ENCODE data around the gene PLEKHA5.
"Not testable (repeated sequence)": the region's sequence is repeated elsewhere in the genome, so short reads cannot be mapped to it uniquely, and the experiment has no call there.

The PLEKHA5 gene

DNA sequence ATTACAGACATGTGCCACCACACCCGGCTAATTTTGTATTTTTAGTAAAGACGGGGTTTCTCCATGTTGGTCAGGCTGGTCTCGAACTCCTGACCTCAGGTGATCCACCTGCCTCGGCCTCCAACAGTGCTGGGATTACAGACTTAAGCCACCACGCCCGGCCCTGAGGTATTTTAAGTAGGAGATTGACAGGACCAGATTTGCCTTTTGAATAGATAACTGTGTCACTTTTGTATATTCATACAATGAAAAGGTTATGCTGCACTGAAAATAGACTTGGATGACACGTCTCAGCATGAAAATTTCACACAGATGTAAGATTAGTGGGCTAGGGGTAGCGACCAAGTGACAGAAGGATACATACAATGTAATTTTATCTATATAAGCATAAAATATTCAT is 263.1 kb downstream of the PLEKHA5 start:
- not testable (repeated sequence) for H3K36me3 Mint-ChIP-seq; DNase-seq; ATAC-seq (replicated peaks); H3K27me3 Mint-ChIP-seq; H3K27ac Mint-ChIP-seq; H3K4me3 Mint-ChIP-seq; H3K4me1 Mint-ChIP-seq; H3K9me3 Mint-ChIP-seq

- Mint-ChIP-seq H3K4me3 (no peak overlapping the region), H3K27me3 (no peaks in the 10 kb centered on the region), H3K27ac (no peak overlapping the region), H3K36me3 (no peaks in the 10 kb centered on the region), H3K9me3 (peaks cover 0 to 2% of the 10 kb centered on the region in 2 donors), H3K4me1 (no peaks in the 10 kb centered on the region)
- DNase-seq (no peak), ATAC-seq (replicated peaks) (no peak)
Observed at GRCh38 chr12:19394385-19394784, 264.9 kb downstream of the PLEKHA5 start.

GRCh38 chr12:19397534-19397933 is 268.0 kb downstream of the PLEKHA5 start:
- no peaks in the 10 kb centered on the region for H3K4me1 Mint-ChIP-seq
- no peaks in the 10 kb centered on the region for H3K36me3 Mint-ChIP-seq
- H3K9me3 Mint-ChIP-seq = peaks cover 0 to 2% of the 10 kb centered on the region in 2 donors
- H3K27ac Mint-ChIP-seq = no peak overlapping the region
- ATAC-seq (replicated peaks) (no peak), DNase-seq (no peak)
- H3K27me3 Mint-ChIP-seq = no peaks in the 10 kb centered on the region
- H3K4me3 Mint-ChIP-seq = no peak overlapping the region

- no peak for ATAC-seq (replicated peaks)
- Mint-ChIP-seq H3K36me3 (no peaks in the 10 kb centered on the region), H3K27me3 (no peaks in the 10 kb centered on the region), H3K4me3 (no peak overlapping the region), H3K9me3 (peaks cover 0 to 2% of the 10 kb centered on the region in 2 donors), H3K27ac (no peak overlapping the region), H3K4me1 (no peaks in the 10 kb centered on the region)
- DNase-seq = no peak
Observed at GRCh38 chr12:19398376-19399363, 269.1 kb downstream of the PLEKHA5 start.

- not testable (repeated sequence) for H3K36me3 Mint-ChIP-seq
Observed at GRCh38 chr12:19400649-19401285, 271.2 kb downstream of the PLEKHA5 start.

GRCh38 chr12:19402211-19402610 is 272.7 kb downstream of the PLEKHA5 start:
- Mint-ChIP-seq H3K4me3 (no peak overlapping the region), H3K4me1 (no peaks in the 10 kb centered on the region), H3K36me3 (peaks cover 2 to 3% of the 10 kb centered on the region in 2 donors), H3K9me3 (peaks cover 4 to 5% of the 10 kb centered on the region in 2 donors), H3K27ac (no peak overlapping the region), H3K27me3 (peaks cover 0 to 3% of the 10 kb centered on the region in 2 donors)
- no peak for ATAC-seq (replicated peaks)
- no peak for DNase-seq

More at GRCh38 chr12:19400649-19401285, 271.2 kb downstream of the PLEKHA5 start:
- H3K27me3 Mint-ChIP-seq; H3K4me1 Mint-ChIP-seq; ATAC-seq (replicated peaks); H3K4me3 Mint-ChIP-seq; DNase-seq; H3K9me3 Mint-ChIP-seq; H3K27ac Mint-ChIP-seq: not testable (repeated sequence)

- DNase-seq (no peak), ATAC-seq (replicated peaks) (no peak)
- Mint-ChIP-seq H3K4me3 (no peak overlapping the region), H3K27me3 (peaks cover 0 to 3% of the 10 kb centered on the region in 2 donors), H3K36me3 (peaks cover 2 to 3% of the 10 kb centered on the region in 2 donors), H3K27ac (no peak overlapping the region), H3K9me3 (peaks cover 2 to 5% of the 10 kb centered on the region in 2 donors), H3K4me1 (no peaks in the 10 kb centered on the region)
Observed at GRCh38 chr12:19402743-19403431, 273.4 kb downstream of the PLEKHA5 start.

- H3K4me3 Mint-ChIP-seq = no peak overlapping the region
- peaks cover 0 to 3% of the 10 kb centered on the region in 2 donors for H3K27me3 Mint-ChIP-seq
- no peak overlapping the region for H3K27ac Mint-ChIP-seq
- H3K36me3 Mint-ChIP-seq = peaks cover 2 to 3% of the 10 kb centered on the region in 2 donors
- H3K4me1 Mint-ChIP-seq = no peaks in the 10 kb centered on the region
- ATAC-seq (replicated peaks) (no peak), DNase-seq (no peak)
- H3K9me3 Mint-ChIP-seq = peaks cover 2 to 5% of the 10 kb centered on the region in 2 donors
Observed at GRCh38 chr12:19404242-19404880, 274.8 kb downstream of the PLEKHA5 start.

DNA sequence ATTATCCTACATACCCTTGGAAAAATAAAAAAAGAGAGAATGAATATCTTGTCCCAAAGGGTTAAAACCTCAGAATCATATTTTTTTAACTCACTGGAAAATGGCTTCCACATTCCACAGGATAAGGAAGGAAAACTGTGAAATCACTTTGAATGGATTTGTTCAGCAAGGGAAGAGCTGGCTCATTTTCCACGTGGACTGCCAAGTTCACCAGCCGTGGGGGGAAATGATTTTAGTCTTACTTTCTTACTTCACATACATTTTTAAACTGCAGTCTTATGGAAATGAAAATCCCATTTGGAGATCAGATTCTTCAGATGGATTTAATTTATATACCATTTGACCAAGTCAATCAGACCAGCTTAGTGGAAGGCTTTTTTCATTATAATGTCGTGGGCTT is 279.8 kb downstream of the PLEKHA5 start:
- no peaks in the 10 kb centered on the region for H3K4me1 Mint-ChIP-seq
- no peak for ATAC-seq (replicated peaks)

DNA sequence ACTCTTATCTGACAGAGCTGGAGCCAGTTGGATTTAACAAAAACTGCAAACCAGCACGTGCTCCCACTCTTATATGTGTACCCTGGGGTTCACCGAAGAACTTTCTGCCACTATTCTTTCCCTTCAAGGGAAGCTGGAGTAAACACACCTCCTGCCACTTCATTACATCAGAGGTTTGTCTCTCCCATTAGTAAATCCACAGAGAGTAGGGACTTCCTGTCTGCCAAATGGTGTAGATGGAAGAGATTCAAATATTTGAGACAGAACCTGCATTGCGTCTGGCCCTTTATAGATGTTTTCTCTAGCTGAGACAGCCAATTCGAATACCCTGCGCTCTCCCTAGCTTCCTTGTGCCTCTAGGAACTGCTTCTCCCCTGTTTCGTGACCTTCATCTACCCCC is 280.7 kb downstream of the PLEKHA5 start:
- Mint-ChIP-seq H3K9me3 (no peaks in the 10 kb centered on the region), H3K36me3 (no peaks in the 10 kb centered on the region), H3K4me3 (no peak overlapping the region), H3K27me3 (no peaks in the 10 kb centered on the region), H3K4me1 (no peaks in the 10 kb centered on the region), H3K27ac (no peak overlapping the region)
- ATAC-seq (replicated peaks) (no peak), DNase-seq (no peak)

More for the DNA sequence above, 279.8 kb downstream of the PLEKHA5 start:
- H3K36me3 Mint-ChIP-seq = no peaks in the 10 kb centered on the region
- H3K27ac Mint-ChIP-seq = no peak overlapping the region
- H3K9me3 Mint-ChIP-seq = peaks cover 0 to under 1% of the 10 kb centered on the region in 2 donors
- no peak for DNase-seq
- H3K27me3 Mint-ChIP-seq = no peaks in the 10 kb centered on the region
- no peak overlapping the region for H3K4me3 Mint-ChIP-seq

GRCh38 chr12:19410629-19411185 is 281.2 kb downstream of the PLEKHA5 start:
- DNase-seq (no peak), ATAC-seq (replicated peaks) (no peak)
- Mint-ChIP-seq H3K4me3 (no peak overlapping the region), H3K9me3 (no peaks in the 10 kb centered on the region), H3K4me1 (no peaks in the 10 kb centered on the region), H3K36me3 (no peaks in the 10 kb centered on the region), H3K27ac (no peak overlapping the region), H3K27me3 (no peaks in the 10 kb centered on the region)

- H3K4me1 Mint-ChIP-seq = no peaks in the 10 kb centered on the region
- no peaks in the 10 kb centered on the region for H3K9me3 Mint-ChIP-seq
- no peak for DNase-seq
- H3K27ac Mint-ChIP-seq = no peak overlapping the region
- ATAC-seq (replicated peaks) = no peak
- H3K36me3 Mint-ChIP-seq = no peaks in the 10 kb centered on the region
- no peak overlapping the region for H3K4me3 Mint-ChIP-seq
- no peaks in the 10 kb centered on the region for H3K27me3 Mint-ChIP-seq
Observed at GRCh38 chr12:19411234-19412204, 282.0 kb downstream of the PLEKHA5 start.

GRCh38 chr12:19412844-19413243 is 283.3 kb downstream of the PLEKHA5 start:
- Mint-ChIP-seq H3K36me3 (no peaks in the 10 kb centered on the region), H3K27me3 (no peaks in the 10 kb centered on the region), H3K27ac (no peak overlapping the region), H3K9me3 (no peaks in the 10 kb centered on the region), H3K4me1 (no peaks in the 10 kb centered on the region), H3K4me3 (no peak overlapping the region)
- ATAC-seq (replicated peaks) (no peak), DNase-seq (no peak)
